Small intestine (tissue), 7 donors: ENCODE measurements around the gene CDK11A. TPM values are rescaled to one million over a fixed set of nuclear protein-coding genes. Genes with fewer than 3 reads are reported as not detected.
"Not testable (repeated sequence)": the region's sequence is repeated elsewhere in the genome, so short reads cannot be mapped to it uniquely, and the experiment has no call there.

Experiments
- DNase-seq, 2 donors: peaks; one replicate each; pipeline versions ENCODE4 v3.0.0 to v3.0.0-alpha.2; 2013
- FAIRE-seq: peaks from 2 replicates; lab custom pipeline; 2012; peaks lifted over from hg19 to GRCh38; lab: Jason Lieb, UNC
- H3K27ac ChIP-seq, 3 donors: one replicate each; pipeline ENCODE4 v1.5.1; 2013; ENCODE audit warnings: low read length in 2 of 3, mild to moderate bottlenecking in 2 of 3, control low read depth in 1 of 3, inconsistent platforms in 1 of 3, low read depth in 1 of 3, moderate library complexity in 1 of 3
- H3K27me3 ChIP-seq, 3 donors: one replicate each; pipeline ENCODE4 v1.6.1; 2013; ENCODE audit warnings: low read length in 3 of 3, inconsistent platforms in 1 of 3; ENCODE audit not compliant: control insufficient read depth in 3 of 3, insufficient read depth in 3 of 3
- H3K36me3 ChIP-seq, 3 donors: one replicate each; pipeline ENCODE4 v1.6.1; 2013; ENCODE audit warnings: low read length in 3 of 3, inconsistent platforms in 1 of 3, low read depth in 1 of 3, mild to moderate bottlenecking in 1 of 3, moderate library complexity in 1 of 3; ENCODE audit not compliant: control insufficient read depth in 3 of 3, insufficient read depth in 2 of 3
- H3K4me1 ChIP-seq, 3 donors: one replicate each; pipeline ENCODE4 v1.6.1; 2013; ENCODE audit warnings: low read length in 2 of 3, inconsistent platforms in 1 of 3, low read depth in 1 of 3, mild to moderate bottlenecking in 1 of 3, moderate library complexity in 1 of 3; ENCODE audit not compliant: control insufficient read depth in 3 of 3, insufficient read depth in 2 of 3
- H3K4me3 ChIP-seq, 3 donors: one replicate each; pipeline ENCODE4 v1.5.1; 2013; ENCODE audit warnings: low read length in 3 of 3, control low read depth in 1 of 3, inconsistent platforms in 1 of 3, low read depth in 1 of 3, mild to moderate bottlenecking in 1 of 3, moderate library complexity in 1 of 3
- H3K9me3 ChIP-seq, 2 donors: one replicate each; pipeline ENCODE4 v1.6.1; 2013; ENCODE audit warnings: low read depth in 1 of 2, low read length in 1 of 2; ENCODE audit not compliant: control insufficient read depth in 2 of 2, insufficient read depth in 1 of 2
- WGBS, 3 donors: extraction: QIAGEN DNeasy Blood & Tissue Kit; methylation state at CpG; one replicate each; pipeline ENCODE4 v1.1.7; 2013; 5-methylcytosine and 5-hydroxymethylcytosine counted together
- polyA plus RNA-seq, 4 donors: library from polyadenylated mRNA; stranded (reverse) in 3 of 4; unstranded in 1 of 4; fragments of 200-250 nt in 3 of 4; fragments of 120-200 nt in 1 of 4; gene quantifications; one replicate each; pipeline versions ENCODE4 v1.2.1 to v1.2.3, GENCODE V29; 2013
- donor health status: healthy with polysubstance abuse.
- donor health status: control.
- donor health status: control.
- donor health status: Bipolar disorder and iron deficiency.
- donor health status: healthy.

CDK11A gene
- polyA plus RNA-seq, 4 donors = 17.3 to 232 (median 48.4) TPM

DNA sequence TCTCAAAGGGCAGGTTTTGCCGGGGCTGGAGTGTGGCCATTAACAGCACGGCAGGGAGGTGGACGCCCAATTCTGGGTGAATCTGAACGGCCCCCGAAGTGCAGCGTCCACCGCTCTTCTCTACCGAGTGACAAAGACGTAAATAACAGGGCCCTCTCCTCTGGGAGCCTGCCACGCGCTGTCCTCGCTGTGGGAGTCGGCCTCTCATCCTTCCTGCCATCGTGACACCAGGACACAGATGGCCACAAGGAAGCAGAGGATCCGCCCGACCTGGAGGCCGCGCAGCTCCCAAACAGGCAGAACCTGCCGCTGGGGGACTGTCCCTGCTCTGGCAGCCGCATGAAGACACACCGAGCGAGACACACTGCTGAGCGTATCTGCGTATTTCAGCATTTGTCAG lies 53.3 kb downstream of the CDK11A start:
- Histone ChIP-seq H3K27ac (no peak overlapping the region), H3K27me3 (no peaks in the 10 kb centered on the region), H3K36me3 (peaks cover 6 to 76% (median 8%) of the 10 kb centered on the region in 3 donors), H3K4me1 (no peaks in the 10 kb centered on the region), H3K4me3 (no peak overlapping the region), H3K9me3 (no peaks in the 10 kb centered on the region)
- no peak for FAIRE-seq
- WGBS, 3 donors = 93 to 95% (median 95%) methylated on average over 24 of the region's 24 CpGs
- DNase-seq = no peak

DNA sequence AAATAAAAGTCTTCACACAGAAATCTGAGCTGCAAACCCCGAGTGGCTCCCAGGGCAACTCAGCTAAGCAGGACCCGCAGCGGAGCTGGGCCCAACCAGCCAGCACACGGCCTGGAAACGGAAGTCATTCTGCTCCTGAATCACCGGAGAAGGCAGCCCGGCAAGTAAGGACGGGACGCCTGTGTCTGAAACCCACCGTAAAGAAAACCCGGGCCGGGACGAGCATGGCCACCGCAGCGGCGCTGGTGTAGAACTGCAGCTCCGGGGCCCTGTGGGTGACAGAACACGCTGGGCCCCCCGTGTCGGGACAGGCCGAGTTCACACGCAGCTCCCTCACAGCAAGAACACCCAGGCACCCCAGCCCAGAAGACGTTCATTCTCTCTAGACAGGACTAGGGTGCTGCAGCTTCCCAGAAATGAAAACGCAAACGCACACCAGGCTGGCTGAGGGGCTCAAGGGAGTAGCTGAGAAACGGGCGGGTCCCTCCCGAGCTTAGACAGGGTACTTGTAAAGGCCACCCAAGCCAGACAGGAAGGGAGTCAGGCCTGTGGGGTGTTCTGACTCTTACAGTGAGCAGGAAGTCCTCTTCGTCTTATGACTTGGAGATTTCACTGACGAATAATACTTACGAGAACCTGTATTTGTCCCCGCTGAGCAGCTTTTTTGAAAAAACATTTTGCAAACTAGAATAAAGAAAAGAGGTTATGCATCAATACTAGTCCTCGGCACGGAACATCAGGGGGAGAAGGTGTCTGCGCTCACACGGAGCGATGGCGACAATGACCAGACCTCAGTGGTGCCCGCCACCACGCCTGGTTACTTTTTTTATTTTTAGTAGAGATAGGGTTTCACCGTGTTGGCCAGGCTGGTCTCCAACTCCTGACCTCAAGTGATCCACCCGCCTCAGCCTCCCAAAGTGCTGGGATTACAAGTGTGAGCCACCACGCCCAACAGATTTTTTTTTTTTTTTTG lies 54.4 kb downstream of the CDK11A start:
- Histone ChIP-seq H3K36me3 (peaks cover 11 to 82% (median 13%) of the 10 kb centered on the region in 3 donors), H3K27ac (no peak overlapping the region), H3K9me3 (no peaks in the 10 kb centered on the region), H3K4me1 (no peaks in the 10 kb centered on the region), H3K27me3 (no peaks in the 10 kb centered on the region), H3K4me3 (no peak overlapping the region)
- WGBS, 3 donors = 92 to 93% (median 92%) methylated on average over 43 of the region's 43 CpGs
- DNase-seq (no peak), FAIRE-seq (no peak)

DNA sequence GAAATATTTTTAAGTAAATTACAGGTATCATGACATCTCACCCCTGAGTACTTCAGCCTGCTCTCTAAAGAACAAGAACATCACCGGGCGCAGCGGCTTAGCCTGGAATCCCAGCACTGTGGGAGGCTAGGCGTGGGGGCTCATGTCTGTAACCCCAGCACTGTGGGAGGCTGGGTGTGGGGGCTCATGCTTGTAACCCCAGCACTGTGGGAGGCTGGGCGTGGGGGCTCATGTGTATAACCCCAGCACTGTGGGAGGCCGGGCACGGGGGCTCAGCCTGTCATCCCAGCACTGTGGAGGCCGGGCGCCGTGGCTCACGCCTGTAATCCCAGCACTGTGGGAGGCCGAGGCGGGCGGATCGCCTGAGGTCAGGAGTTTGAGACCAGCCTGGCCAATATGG lies 57.6 kb downstream of the CDK11A start:
- FAIRE-seq = no peak
- H3K27me3 ChIP-seq = no peaks in the 10 kb centered on the region
- H3K9me3 ChIP-seq = no peaks in the 10 kb centered on the region
- H3K4me1 ChIP-seq = no peaks in the 10 kb centered on the region
- peaks cover 11 to 63% (median 13%) of the 10 kb centered on the region in 3 donors for H3K36me3 ChIP-seq
- DNase-seq = no peak
- 93 to 97% (median 96%) methylated on average over 11 to 15 of the region's 15 CpGs for WGBS, 3 donors
- no peak overlapping the region for H3K27ac ChIP-seq
- no peak overlapping the region for H3K4me3 ChIP-seq

DNA sequence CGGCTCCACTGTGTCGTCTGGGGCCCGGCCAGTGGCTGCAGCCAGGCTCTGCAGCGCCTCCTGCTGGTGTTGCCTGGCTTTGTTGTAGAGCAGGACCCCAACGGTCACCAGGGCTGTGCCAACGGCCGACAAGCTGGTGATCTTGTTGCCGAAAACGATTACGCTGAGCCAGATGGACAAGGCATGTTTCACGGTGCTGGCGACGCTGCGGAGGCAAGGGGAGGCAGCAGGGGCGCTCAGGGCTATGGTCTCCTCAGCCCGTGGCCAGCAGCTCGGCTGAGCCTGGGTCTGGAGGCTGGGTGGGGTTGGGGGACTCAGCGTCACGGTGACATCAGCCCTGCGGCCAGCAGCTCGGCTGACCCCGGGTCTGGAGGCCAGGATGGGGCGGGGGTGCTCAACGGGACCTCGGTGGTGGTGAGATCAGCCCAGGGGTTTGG lies 58.3 kb downstream of the CDK11A start:
- Histone ChIP-seq H3K9me3 (no peaks in the 10 kb centered on the region), H3K27ac (no peak overlapping the region), H3K27me3 (no peaks in the 10 kb centered on the region), H3K36me3 (peaks cover 11 to 56% (median 13%) of the 10 kb centered on the region in 3 donors), H3K4me3 (no peak overlapping the region), H3K4me1 (no peaks in the 10 kb centered on the region)
- DNase-seq (no peak), FAIRE-seq (no peak)
- WGBS, 3 donors = 85 to 90% (median 86%) methylated on average over 25 of the region's 25 CpGs

DNA sequence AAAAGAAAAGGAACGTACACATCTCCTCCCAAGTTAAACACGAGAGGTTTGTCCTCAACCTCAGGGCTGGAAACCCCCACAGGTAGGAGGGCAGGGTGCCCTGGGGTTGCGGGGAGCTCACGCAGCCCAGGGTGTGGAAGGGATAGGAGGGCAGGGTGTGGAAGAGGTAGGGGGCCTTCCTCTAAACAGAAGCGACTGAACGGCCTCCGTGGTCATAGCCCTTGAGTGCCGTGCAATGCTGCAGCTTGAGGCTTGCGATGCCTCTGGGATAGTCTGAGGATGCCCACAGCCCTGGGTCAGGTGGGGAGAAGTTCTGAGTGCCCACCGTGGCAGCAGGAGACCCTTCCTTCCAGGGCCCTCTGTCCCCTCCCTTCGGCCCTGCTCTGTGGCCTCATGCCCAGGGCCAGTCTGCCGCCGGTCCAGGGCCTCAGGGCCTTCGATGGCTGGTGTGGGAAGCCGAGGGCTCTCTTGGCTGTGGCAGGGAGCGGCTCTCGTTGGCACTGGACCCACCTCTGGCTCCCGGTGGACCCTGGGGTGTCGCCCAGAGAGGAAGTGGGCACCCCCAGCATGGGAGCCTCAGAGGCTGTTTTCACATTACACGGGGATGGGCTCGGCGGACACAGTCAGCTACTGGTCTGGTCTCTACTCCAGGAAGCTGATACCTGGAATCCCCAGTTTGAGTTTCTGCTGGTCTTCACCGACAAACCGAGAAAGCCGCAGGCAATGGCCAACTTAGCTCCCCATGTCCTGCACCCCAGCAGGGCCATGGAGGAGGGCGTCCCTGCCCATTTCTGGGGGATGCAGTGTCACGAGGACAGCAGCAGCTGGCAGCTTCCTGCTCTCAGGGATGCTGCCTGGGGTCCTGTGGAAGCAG lies 59.0 kb downstream of the CDK11A start:
- H3K27ac ChIP-seq = no peak overlapping the region

DNA sequence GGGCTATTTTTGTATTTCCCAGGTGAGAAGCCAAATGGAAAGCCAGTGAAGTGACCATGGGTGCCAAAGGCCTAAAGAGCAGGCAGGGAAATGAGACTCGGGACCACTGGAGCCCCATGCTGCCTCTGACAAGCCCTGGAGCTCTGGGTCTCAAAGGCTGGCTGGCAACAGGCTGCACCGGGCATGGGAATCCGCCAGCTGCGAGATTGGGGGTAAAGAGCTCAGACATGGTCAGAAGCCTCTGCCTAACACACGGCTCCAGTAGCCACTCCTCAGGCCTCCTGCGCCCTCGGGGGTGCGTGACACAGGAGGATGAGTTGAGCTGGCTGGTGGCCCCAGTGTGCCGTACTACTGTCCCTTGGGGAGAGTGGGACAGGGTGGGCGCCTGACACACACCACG lies 59.8 kb downstream of the CDK11A start:
- H3K4me3 ChIP-seq, FAIRE-seq, H3K4me1 ChIP-seq, H3K27ac ChIP-seq, H3K9me3 ChIP-seq, DNase-seq, H3K27me3 ChIP-seq: not testable (repeated sequence)
- WGBS, 3 donors = 80 to 100% (median 83%) methylated on average over 1 to 7 of the region's 11 CpGs
- peaks cover 6 to 43% (median 9%) of the 10 kb centered on the region in 3 donors for H3K36me3 ChIP-seq

More for the DNA sequence above, 59.0 kb downstream of the CDK11A start:
- 90 to 93% (median 92%) methylated on average over 24 to 27 of the region's 27 CpGs for WGBS, 3 donors
- Histone ChIP-seq H3K9me3 (no peaks in the 10 kb centered on the region), H3K4me1 (no peaks in the 10 kb centered on the region), H3K27me3 (no peaks in the 10 kb centered on the region), H3K36me3 (peaks cover 11 to 51% (median 13%) of the 10 kb centered on the region in 3 donors), H3K4me3 (no peak overlapping the region)
- DNase-seq = no peak
- no peak for FAIRE-seq

DNA sequence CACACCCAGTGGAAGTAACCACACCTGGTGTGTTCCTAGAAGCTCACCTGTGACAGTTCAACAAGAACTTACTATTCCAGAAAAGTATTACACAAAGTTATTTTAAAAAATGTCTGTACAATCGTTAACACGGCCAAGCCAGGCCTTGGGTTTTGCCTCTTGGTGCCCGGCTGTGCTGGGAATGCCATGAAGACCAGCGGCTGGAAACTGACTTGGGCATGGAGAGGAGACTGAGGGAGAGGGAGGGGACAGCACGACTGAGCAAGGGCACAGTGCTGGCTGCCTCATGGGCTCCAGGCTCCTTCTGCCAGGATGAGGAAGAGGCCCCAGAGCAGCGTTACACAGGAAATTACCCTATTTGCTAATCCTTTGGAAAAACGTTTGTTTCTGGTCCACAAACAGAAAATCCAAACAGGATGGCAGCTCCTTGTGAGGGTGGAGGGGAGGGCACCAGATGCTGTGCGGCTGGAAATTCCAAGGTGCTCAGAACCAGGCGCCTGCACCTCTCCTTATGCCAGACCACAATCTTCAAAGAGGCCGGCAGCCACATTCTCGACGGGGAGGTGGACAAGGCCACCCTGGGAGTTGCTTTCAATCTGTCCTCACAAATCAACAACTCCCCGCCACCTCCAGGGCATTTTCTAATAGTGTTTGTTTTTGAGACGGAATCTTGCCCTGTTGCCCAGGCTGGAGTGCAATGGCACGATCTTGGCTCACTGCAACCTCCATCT lies 61.2 kb downstream of the CDK11A start:
- H3K4me1 ChIP-seq, H3K27me3 ChIP-seq, FAIRE-seq, H3K4me3 ChIP-seq, H3K9me3 ChIP-seq, DNase-seq: not testable (repeated sequence)
- H3K27ac ChIP-seq = peak overlapping the region in 1 of 3 donors; percentile 39
- 75 to 82% (median 78%) methylated on average over 15 of the region's 15 CpGs for WGBS, 3 donors
- peaks cover 5 to 31% (median 9%) of the 10 kb centered on the region in 3 donors for H3K36me3 ChIP-seq
